OCI-LY1 (cell line): Measurements from ENCODE around the gene LRP2.

Experiments used
- EZH2 ChIP-seq: fragments of 200-600 bp; sonication (generic), shearing (Covaris generic); IDR thresholded peaks from 2 replicates; pipeline ENCODE4 v1.8.0; 2017; ENCODE audit warnings: borderline replicate concordance, mixed run types, mild to moderate bottlenecking, antibody characterized with exemption, low read length, moderate library complexity, mixed read lengths
- TF ChIP-seq, protein P1 (sequence below): fragments of 200-600 bp; sonication (generic), shearing (Covaris generic); IDR thresholded peaks from 2 replicates; pipeline ENCODE4 v1.5.1; 2017; ENCODE audit warnings: mild to moderate bottlenecking, antibody characterized with exemption, low read length, moderate library complexity, mixed read lengths

- TF ChIP-seq, protein P1, sequence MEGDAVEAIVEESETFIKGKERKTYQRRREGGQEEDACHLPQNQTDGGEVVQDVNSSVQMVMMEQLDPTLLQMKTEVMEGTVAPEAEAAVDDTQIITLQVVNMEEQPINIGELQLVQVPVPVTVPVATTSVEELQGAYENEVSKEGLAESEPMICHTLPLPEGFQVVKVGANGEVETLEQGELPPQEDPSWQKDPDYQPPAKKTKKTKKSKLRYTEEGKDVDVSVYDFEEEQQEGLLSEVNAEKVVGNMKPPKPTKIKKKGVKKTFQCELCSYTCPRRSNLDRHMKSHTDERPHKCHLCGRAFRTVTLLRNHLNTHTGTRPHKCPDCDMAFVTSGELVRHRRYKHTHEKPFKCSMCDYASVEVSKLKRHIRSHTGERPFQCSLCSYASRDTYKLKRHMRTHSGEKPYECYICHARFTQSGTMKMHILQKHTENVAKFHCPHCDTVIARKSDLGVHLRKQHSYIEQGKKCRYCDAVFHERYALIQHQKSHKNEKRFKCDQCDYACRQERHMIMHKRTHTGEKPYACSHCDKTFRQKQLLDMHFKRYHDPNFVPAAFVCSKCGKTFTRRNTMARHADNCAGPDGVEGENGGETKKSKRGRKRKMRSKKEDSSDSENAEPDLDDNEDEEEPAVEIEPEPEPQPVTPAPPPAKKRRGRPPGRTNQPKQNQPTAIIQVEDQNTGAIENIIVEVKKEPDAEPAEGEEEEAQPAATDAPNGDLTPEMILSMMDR: no peak
- TF ChIP-seq EZH2: no peak
Measured at GRCh38 chr2:169362894-169363559, 693 bp upstream of the LRP2 start.
